Large intestine (tissue), 3 donors: Measurements from ENCODE around the gene PLPP3. TPM values are rescaled to one million over a fixed set of nuclear protein-coding genes. Genes with fewer than 3 reads are reported as not detected.
A peak's percentile ranks its signal among the peaks of the same experiment; 100 is the strongest.

ENCODE experiments used
- DNase-seq, 2 donors: peaks; one replicate each; pipeline versions ENCODE4 v3.0.0 to v3.0.0-alpha.2; 2013
- H3K27ac ChIP-seq: one replicate; pipeline ENCODE4 v1.5.1; 2013; ENCODE audit warnings: low read length
- H3K27me3 ChIP-seq: 2 replicates; pipeline ENCODE4 v1.6.1; 2013; ENCODE audit warnings: low read length; ENCODE audit not compliant: control insufficient read depth, insufficient read depth
- H3K36me3 ChIP-seq: 2 replicates; pipeline ENCODE4 v1.6.1; 2013; ENCODE audit warnings: low read length; ENCODE audit not compliant: control insufficient read depth, insufficient read depth
- H3K4me1 ChIP-seq: one replicate; pipeline ENCODE4 v1.6.1; 2013; ENCODE audit warnings: low read length; ENCODE audit not compliant: control insufficient read depth, insufficient read depth
- H3K4me3 ChIP-seq: one replicate; pipeline ENCODE4 v1.5.1; 2013; ENCODE audit warnings: low read length
- H3K9me3 ChIP-seq: one replicate; pipeline ENCODE4 v1.6.1; 2013; ENCODE audit warnings: mild to moderate bottlenecking, low read depth, low read length, moderate library complexity; ENCODE audit not compliant: control insufficient read depth
- WGBS: methylation state at CpG from one replicate; pipeline ENCODE4 v1.1.5; 2013; ENCODE audit warnings: low lambda C conversion rate; ENCODE audit not compliant: insufficient coverage; 5-methylcytosine and 5-hydroxymethylcytosine counted together
- polyA plus RNA-seq: library from polyadenylated mRNA; unstranded; fragments of 120-200 nt; gene quantifications from one replicate; pipeline ENCODE4 v1.2.1, GENCODE V29; 2013

The PLPP3 gene
- polyA plus RNA-seq, 1 donor: 74.8 TPM

DNA sequence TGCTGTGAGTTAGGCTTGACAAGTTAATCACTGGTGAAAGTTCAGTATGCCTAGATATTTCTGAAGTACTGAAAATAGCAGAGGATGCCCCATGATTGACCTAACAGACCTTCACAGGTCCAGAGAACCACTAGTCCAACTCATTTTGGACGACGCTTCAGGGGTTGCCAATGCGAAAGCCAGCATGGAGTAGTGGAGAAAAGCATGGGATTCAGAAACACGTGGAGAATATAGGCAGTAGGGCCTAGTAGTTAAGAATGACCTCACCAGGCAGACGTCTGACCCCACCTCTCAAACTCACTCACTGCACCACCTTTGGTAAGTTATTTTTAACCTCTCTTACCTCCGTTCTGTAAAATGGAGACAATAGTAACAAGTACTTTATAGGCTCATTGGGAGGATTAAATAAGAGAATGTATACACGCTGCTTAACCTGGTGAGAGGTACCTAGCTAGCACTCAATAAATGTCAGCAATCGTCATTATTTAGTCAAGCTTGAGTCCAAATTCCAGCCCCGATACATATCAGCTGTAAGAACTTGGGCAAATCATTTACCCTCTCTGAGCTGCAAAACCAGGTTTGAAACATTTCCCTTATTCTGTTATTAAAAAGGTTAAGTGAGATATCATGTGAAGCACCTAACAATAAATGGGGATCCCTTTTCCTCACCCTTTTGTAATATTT is 13.2 kb downstream of the PLPP3 start:
- Histone ChIP-seq H3K4me1 (peaks cover 56% of the 10 kb centered on the region), H3K36me3 (no peaks in the 10 kb centered on the region), H3K27me3 (no peaks in the 10 kb centered on the region), H3K27ac (peak overlapping the region; percentile 80), H3K9me3 (no peaks in the 10 kb centered on the region), H3K4me3 (no peak overlapping the region)
- no CpG with 5 or more reads among the region's 9 CpGs for WGBS
- DNase-seq: peak; percentile 71 to 87

GRCh38 chr1:56564615-56565014 is 14.7 kb downstream of the PLPP3 start:
- DNase-seq: no peak
- Histone ChIP-seq H3K4me3 (no peak overlapping the region), H3K27ac (peak overlapping the region; percentile 80), H3K27me3 (no peaks in the 10 kb centered on the region), H3K9me3 (no peaks in the 10 kb centered on the region), H3K36me3 (no peaks in the 10 kb centered on the region), H3K4me1 (peaks cover 49% of the 10 kb centered on the region)
- no CpG with 5 or more reads among the region's 2 CpGs for WGBS

- Histone ChIP-seq H3K9me3 (no peaks in the 10 kb centered on the region), H3K27me3 (no peaks in the 10 kb centered on the region), H3K4me1 (peaks cover 47% of the 10 kb centered on the region), H3K27ac (peak overlapping the region; percentile 80), H3K4me3 (no peak overlapping the region), H3K36me3 (no peaks in the 10 kb centered on the region)
- peak; percentile 69 to 90 for DNase-seq
- WGBS: no CpG with 5 or more reads among the region's 3 CpGs
These were observed 15.8 kb downstream of the PLPP3 start for GRCh38 chr1:56563568-56563967.

GRCh38 chr1:56562891-56563452 is 16.4 kb downstream of the PLPP3 start:
- Histone ChIP-seq H3K27ac (peak overlapping the region; percentile 80), H3K9me3 (no peaks in the 10 kb centered on the region), H3K27me3 (no peaks in the 10 kb centered on the region), H3K4me1 (peaks cover 47% of the 10 kb centered on the region), H3K4me3 (no peak overlapping the region), H3K36me3 (no peaks in the 10 kb centered on the region)
- WGBS: no CpG with 5 or more reads among the region's 2 CpGs
- peak in 1 of 2 donors; percentile 66 for DNase-seq

GRCh38 chr1:56561227-56562019 is 17.9 kb downstream of the PLPP3 start:
- H3K36me3 ChIP-seq: no peaks in the 10 kb centered on the region
- H3K27ac ChIP-seq: peak overlapping the region; percentile 80
- no peaks in the 10 kb centered on the region for H3K9me3 ChIP-seq
- no peaks in the 10 kb centered on the region for H3K27me3 ChIP-seq
- DNase-seq: no peak
- 80% methylated on average over 1 of the region's 8 CpGs for WGBS
- H3K4me3 ChIP-seq: no peak overlapping the region
- H3K4me1 ChIP-seq: peaks cover 44% of the 10 kb centered on the region

DNA sequence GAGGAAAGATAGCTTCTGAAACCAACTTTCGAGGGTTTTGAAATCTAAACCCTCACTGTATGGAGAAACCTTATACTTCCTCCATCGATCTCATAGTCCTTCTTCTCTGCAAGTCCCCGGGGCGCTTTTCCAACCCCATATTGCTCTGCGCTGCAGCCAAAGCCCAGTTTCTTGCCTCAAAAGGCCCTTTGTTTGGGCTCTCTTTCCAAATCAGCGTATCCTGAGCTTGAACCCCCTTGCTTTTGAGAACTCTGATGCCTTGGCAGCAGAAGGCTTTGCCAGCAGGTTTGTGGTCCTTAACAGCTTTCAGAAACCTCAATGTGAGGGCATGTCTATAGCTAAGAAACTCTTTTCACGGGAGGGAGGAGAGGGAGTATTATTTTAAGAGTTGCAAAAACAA is 21.6 kb downstream of the PLPP3 start:
- Histone ChIP-seq H3K4me1 (peaks cover 11% of the 10 kb centered on the region), H3K4me3 (no peak overlapping the region), H3K27me3 (no peaks in the 10 kb centered on the region), H3K27ac (no peak overlapping the region), H3K9me3 (no peaks in the 10 kb centered on the region), H3K36me3 (no peaks in the 10 kb centered on the region)
- no peak for DNase-seq
- no CpG with 5 or more reads among the region's 7 CpGs for WGBS

DNA sequence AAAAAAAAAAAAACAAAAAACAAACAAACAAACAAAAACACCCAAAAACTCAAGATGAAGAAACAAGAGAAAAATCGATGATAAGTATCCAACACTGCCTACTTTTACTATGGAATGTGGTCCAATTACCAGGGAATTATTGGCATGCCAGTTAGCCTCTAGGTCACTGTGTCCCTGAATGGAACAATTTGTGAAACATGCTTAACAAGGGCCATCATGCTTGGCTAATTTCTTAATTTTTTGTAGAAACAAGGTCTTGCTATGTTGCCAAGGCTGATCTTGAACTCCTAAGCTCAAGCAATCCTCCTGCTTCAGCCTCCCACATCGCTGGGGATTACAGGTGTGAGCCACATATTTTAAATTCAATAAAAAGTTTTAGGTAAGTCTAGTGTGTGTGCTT is 23.9 kb downstream of the PLPP3 start:
- H3K36me3 ChIP-seq: no peaks in the 10 kb centered on the region
- no CpG with 5 or more reads among the region's 2 CpGs for WGBS
- H3K4me3 ChIP-seq: no peak overlapping the region
- H3K27me3 ChIP-seq: no peaks in the 10 kb centered on the region
- H3K9me3 ChIP-seq: no peaks in the 10 kb centered on the region
- H3K4me1 ChIP-seq: peaks cover 3% of the 10 kb centered on the region
- no peak for DNase-seq
- H3K27ac ChIP-seq: no peak overlapping the region

GRCh38 chr1:56553046-56553445 is 26.3 kb downstream of the PLPP3 start:
- H3K4me3 ChIP-seq: no peak overlapping the region
- no peaks in the 10 kb centered on the region for H3K36me3 ChIP-seq
- DNase-seq: no peak
- H3K27ac ChIP-seq: no peak overlapping the region
- peaks cover 3% of the 10 kb centered on the region for H3K4me1 ChIP-seq
- H3K9me3 ChIP-seq: no peaks in the 10 kb centered on the region
- H3K27me3 ChIP-seq: no peaks in the 10 kb centered on the region
- WGBS: no CpG with 5 or more reads among the region's 1 CpG

DNA sequence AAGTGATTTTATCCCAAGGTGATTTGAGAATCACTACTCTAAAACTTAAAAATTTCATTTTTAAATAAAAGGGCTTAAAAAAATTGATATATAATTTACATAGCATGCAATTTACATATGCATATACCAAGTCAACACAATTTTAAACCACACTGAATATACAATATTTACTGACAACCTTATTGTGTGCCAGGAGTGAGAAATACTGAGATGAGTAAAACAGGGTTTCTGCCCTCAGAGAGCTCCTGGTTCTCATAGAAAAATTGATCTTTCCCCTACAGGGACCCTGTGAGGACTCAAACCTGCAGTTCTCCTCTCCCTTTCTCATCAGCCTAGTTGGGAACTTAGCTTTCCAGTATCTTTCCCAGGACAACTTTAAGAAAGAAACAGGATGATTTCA is 27.0 kb downstream of the PLPP3 start:
- DNase-seq: no peak
- Histone ChIP-seq H3K9me3 (no peaks in the 10 kb centered on the region), H3K27me3 (no peaks in the 10 kb centered on the region), H3K4me3 (no peak overlapping the region), H3K36me3 (no peaks in the 10 kb centered on the region), H3K27ac (no peak overlapping the region), H3K4me1 (peaks cover 6% of the 10 kb centered on the region)

DNA sequence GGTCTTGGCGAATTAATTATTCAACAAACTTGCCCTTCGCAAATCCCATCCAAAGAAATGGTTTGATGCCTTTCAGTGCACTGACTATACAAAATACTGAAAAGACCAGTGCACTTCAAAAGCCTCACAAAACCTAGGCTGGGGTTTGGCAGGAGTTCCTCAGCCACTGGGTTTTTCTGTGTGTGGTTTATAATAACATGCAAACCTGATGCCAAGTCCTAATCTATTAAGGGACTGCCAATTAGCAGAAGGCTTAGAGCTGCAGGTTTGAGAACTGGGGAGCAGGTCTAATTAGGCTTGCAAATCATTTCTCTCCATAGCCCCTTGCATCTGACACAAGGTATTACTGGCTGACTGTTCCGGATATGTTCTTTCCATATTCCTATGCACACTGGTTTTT is 27.7 kb downstream of the PLPP3 start:
- H3K4me1 ChIP-seq: peaks cover 7% of the 10 kb centered on the region
- H3K27me3 ChIP-seq: no peaks in the 10 kb centered on the region
- WGBS: 100% methylated on average over 2 of the region's 3 CpGs
- no peak overlapping the region for H3K4me3 ChIP-seq
- no peak for DNase-seq
- H3K36me3 ChIP-seq: no peaks in the 10 kb centered on the region
- H3K27ac ChIP-seq: no peak overlapping the region
- H3K9me3 ChIP-seq: no peaks in the 10 kb centered on the region
